PFSK-1 (cell line): ENCODE results near the gene COL23A1.

Source experiments
- POLR2AphosphoS5 ChIP-seq: IDR thresholded peaks from 2 replicates; pipeline ENCODE4 v1.6.1; 2012; ENCODE audit warnings: low read depth, mild to moderate bottlenecking, control low read depth, low read length, moderate library complexity
- SIN3A ChIP-seq: IDR thresholded peaks from 2 replicates; pipeline ENCODE4 v1.6.1; 2012; ENCODE audit warnings: mild to moderate bottlenecking, low read length, moderate library complexity, borderline replicate concordance; ENCODE audit not compliant: insufficient read depth

- TF ChIP-seq SIN3A: no peak
- no peak for TF ChIP-seq POLR2AphosphoS5
Measured at GRCh38 chr5:178229861-178230260, 360.3 kb downstream of the COL23A1 start.
